ENCODE results near the gene EFCAB13. TPM values are rescaled to one million over a fixed set of nuclear protein-coding genes. Genes with fewer than 3 reads are reported as not detected.

EFCAB13 gene
- total RNA-seq, 1 donor, result 6.9 TPM

- DNase-seq (ENCODE audit: insufficient read length, low spot score, missing footprints), result peak; percentile 93
- Histone ChIP-seq H3K4me2 (ENCODE audit: insufficient read depth, low read length) (peak overlapping the region; percentile 71), H3K4me3 (ENCODE audit: insufficient read depth, low read length) (peak overlapping the region; percentile 32), H2AFZ (ENCODE audit: low read length) (peak overlapping the region; percentile 33), H3K79me2 (ENCODE audit: insufficient read depth, low read length) (no peaks in the 10 kb centered on the region), H3K27ac (ENCODE audit: low read depth, low read length) (peak overlapping the region; percentile 98), H4K20me1 (ENCODE audit: insufficient read depth, low read length) (no peaks in the 10 kb centered on the region), H3K36me3 (ENCODE audit: insufficient read depth, low read length) (no peaks in the 10 kb centered on the region), H3K27me3 (ENCODE audit: insufficient read depth, low read length) (no peaks in the 10 kb centered on the region), H3K9me3 (ENCODE audit: low read depth, low read length) (no peaks in the 10 kb centered on the region), H3K4me1 (ENCODE audit: insufficient read depth, low read length) (peaks cover 61% of the 10 kb centered on the region)
- TF ChIP-seq CTCF (IDR thresholded peaks at IDR 0.05; ENCODE audit: extremely low read depth, low read depth, low read length), result peak; percentile 24
These were observed 44.5 kb upstream of the EFCAB13 start for GRCh38 chr17:47279062-47279801.

GRCh38 chr17:47280072-47280811 lies 43.5 kb upstream of the EFCAB13 start:
- peak overlapping the region; percentile 17 for H2AFZ ChIP-seq (ENCODE audit: low read length)
- no peaks in the 10 kb centered on the region for H3K9me3 ChIP-seq (ENCODE audit: low read depth, low read length)
- DNase-seq (ENCODE audit: insufficient read length, low spot score, missing footprints), result no peak
- H3K36me3 ChIP-seq (ENCODE audit: insufficient read depth, low read length), result peaks cover 5% of the 10 kb centered on the region
- no peaks in the 10 kb centered on the region for H4K20me1 ChIP-seq (ENCODE audit: insufficient read depth, low read length)
- H3K4me2 ChIP-seq (ENCODE audit: insufficient read depth, low read length), result peak overlapping the region; percentile 71
- H3K4me3 ChIP-seq (ENCODE audit: insufficient read depth, low read length), result peak overlapping the region; percentile 32
- H3K79me2 ChIP-seq (ENCODE audit: insufficient read depth, low read length), result no peaks in the 10 kb centered on the region
- peaks cover 54% of the 10 kb centered on the region for H3K4me1 ChIP-seq (ENCODE audit: insufficient read depth, low read length)
- no peak for TF ChIP-seq CTCF (IDR thresholded peaks at IDR 0.05; ENCODE audit: extremely low read depth, low read depth, low read length)
- H3K27me3 ChIP-seq (ENCODE audit: insufficient read depth, low read length), result no peaks in the 10 kb centered on the region
- H3K27ac ChIP-seq (ENCODE audit: low read depth, low read length), result peak overlapping the region; percentile 98

DNA sequence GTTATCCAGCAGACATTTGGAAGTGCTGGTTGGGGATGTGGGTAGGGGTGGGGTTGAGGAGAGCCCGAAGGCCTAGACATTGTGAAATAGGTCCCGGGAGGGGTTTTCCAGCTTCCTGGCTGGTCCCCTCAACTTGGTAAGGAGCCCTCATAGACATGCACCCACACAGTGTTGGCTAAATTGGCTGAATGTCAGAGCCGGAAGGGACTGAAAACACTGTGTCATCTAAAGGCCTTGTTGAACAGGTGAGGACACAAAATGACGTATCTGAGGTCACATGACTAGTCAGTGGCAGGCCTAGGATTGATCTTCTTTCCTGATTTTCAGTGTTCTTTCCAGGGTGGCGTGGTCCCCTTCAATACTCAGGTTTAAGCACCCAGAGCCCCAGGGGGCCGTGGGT lies 42.5 kb upstream of the EFCAB13 start:
- DNase-seq (ENCODE audit: insufficient read length, low spot score, missing footprints), result no peak
- Histone ChIP-seq H3K9me3 (ENCODE audit: low read depth, low read length) (no peaks in the 10 kb centered on the region), H3K79me2 (ENCODE audit: insufficient read depth, low read length) (no peaks in the 10 kb centered on the region), H3K27me3 (ENCODE audit: insufficient read depth, low read length) (no peaks in the 10 kb centered on the region), H2AFZ (ENCODE audit: low read length) (no peak overlapping the region), H3K36me3 (ENCODE audit: insufficient read depth, low read length) (peaks cover 5% of the 10 kb centered on the region), H3K27ac (ENCODE audit: low read depth, low read length) (no peak overlapping the region), H3K4me3 (ENCODE audit: insufficient read depth, low read length) (no peak overlapping the region), H4K20me1 (ENCODE audit: insufficient read depth, low read length) (no peaks in the 10 kb centered on the region), H3K4me2 (ENCODE audit: insufficient read depth, low read length) (no peak overlapping the region), H3K4me1 (ENCODE audit: insufficient read depth, low read length) (peaks cover 48% of the 10 kb centered on the region)
- TF ChIP-seq CTCF (IDR thresholded peaks at IDR 0.05; ENCODE audit: extremely low read depth, low read depth, low read length), result no peak

GRCh38 chr17:47285003-47285402 lies 38.8 kb upstream of the EFCAB13 start:
- DNase-seq (ENCODE audit: insufficient read length, low spot score, missing footprints), result no peak
- no peaks in the 10 kb centered on the region for H4K20me1 ChIP-seq (ENCODE audit: insufficient read depth, low read length)
- H3K27me3 ChIP-seq (ENCODE audit: insufficient read depth, low read length), result no peaks in the 10 kb centered on the region
- H2AFZ ChIP-seq (ENCODE audit: low read length), result no peak overlapping the region
- no peak overlapping the region for H3K4me2 ChIP-seq (ENCODE audit: insufficient read depth, low read length)
- H3K9me3 ChIP-seq (ENCODE audit: low read depth, low read length), result no peaks in the 10 kb centered on the region
- H3K4me1 ChIP-seq (ENCODE audit: insufficient read depth, low read length), result peaks cover 43% of the 10 kb centered on the region
- H3K27ac ChIP-seq (ENCODE audit: low read depth, low read length), result no peak overlapping the region
- no peak overlapping the region for H3K4me3 ChIP-seq (ENCODE audit: insufficient read depth, low read length)
- H3K36me3 ChIP-seq (ENCODE audit: insufficient read depth, low read length), result peaks cover 11% of the 10 kb centered on the region
- H3K79me2 ChIP-seq (ENCODE audit: insufficient read depth, low read length), result no peaks in the 10 kb centered on the region
- TF ChIP-seq CTCF (IDR thresholded peaks at IDR 0.05; ENCODE audit: extremely low read depth, low read depth, low read length), result no peak
